Cardiac muscle cell (in vitro differentiated cells and primary cell): ENCODE results near the gene SLIT3. TPM values are rescaled to one million over a fixed set of nuclear protein-coding genes. Genes with fewer than 3 reads are reported as not detected.

Experiments
- DNase-seq, 2 donors: peaks; one replicate each; pipeline versions ENCODE4 v3.0.0 to v3.0.0-alpha.2; 2010 to 2017; ENCODE audit warnings: low read depth in 1 of 2, low spot score in 1 of 2
- H3K27ac ChIP-seq: fragments of 200-600 bp; sonication (generic); 2 replicates; pipeline ENCODE4 v1.5.1; 2016
- H3K27me3 ChIP-seq: fragments of 200-600 bp; sonication (generic); 2 replicates; pipeline ENCODE4 v1.6.0; 2016; ENCODE audit warnings: control low read depth
- H3K36me3 ChIP-seq: fragments of 200-600 bp; sonication (generic); 2 replicates; pipeline ENCODE4 v1.5.1; 2016; ENCODE audit warnings: control low read depth
- H3K4me1 ChIP-seq: fragments of 200-600 bp; sonication (generic); 2 replicates; pipeline ENCODE4 v1.8.1; 2017; ENCODE audit warnings: low read depth, mild to moderate bottlenecking, mixed run types
- H3K4me3 ChIP-seq: fragments of 200-600 bp; sonication (generic); 2 replicates; pipeline ENCODE4 v1.5.1; 2016; ENCODE audit warnings: mild to moderate bottlenecking
- H3K9me3 ChIP-seq: fragments of 200-600 bp; sonication (generic); 2 replicates; pipeline ENCODE4 v1.5.1; 2017; ENCODE audit warnings: low read depth, mild to moderate bottlenecking, control low read depth
- polyA plus RNA-seq: library from polyadenylated mRNA; unstranded; fragments of >200 nt; fragmentation: Nextera tagmentation; extraction: Ambion mirVana; gene quantifications from 2 replicates; pipeline ENCODE4 v1.2.1, GENCODE V29; 2016
- total RNA-seq: library from RNA; depleted of rRNA; stranded (reverse); fragments of >200 nt; gene quantifications from 2 replicates; pipeline ENCODE4 v1.2.3, GENCODE V29; 2016
- TF ChIP-seq, protein P1 (sequence below): IDR thresholded peaks from 2 replicates; pipeline ENCODE4 v1.5.1; 2012; ENCODE audit warnings: low read depth, mild to moderate bottlenecking, low read length

The SLIT3 gene
- total and polyA plus RNA-seq, 2 experiments from 2014 or later: 50.7 to 111 TPM

GRCh38 chr5:168701641-168702040 lies 599.3 kb downstream of the SLIT3 start:
- DNase-seq: no peak
- Histone ChIP-seq H3K9me3 (no peaks in the 10 kb centered on the region), H3K36me3 (peaks cover 2% of the 10 kb centered on the region), H3K4me1 (peaks cover 6% of the 10 kb centered on the region), H3K4me3 (no peak overlapping the region), H3K27ac (no peak overlapping the region), H3K27me3 (no peaks in the 10 kb centered on the region)
- TF ChIP-seq, protein P1, sequence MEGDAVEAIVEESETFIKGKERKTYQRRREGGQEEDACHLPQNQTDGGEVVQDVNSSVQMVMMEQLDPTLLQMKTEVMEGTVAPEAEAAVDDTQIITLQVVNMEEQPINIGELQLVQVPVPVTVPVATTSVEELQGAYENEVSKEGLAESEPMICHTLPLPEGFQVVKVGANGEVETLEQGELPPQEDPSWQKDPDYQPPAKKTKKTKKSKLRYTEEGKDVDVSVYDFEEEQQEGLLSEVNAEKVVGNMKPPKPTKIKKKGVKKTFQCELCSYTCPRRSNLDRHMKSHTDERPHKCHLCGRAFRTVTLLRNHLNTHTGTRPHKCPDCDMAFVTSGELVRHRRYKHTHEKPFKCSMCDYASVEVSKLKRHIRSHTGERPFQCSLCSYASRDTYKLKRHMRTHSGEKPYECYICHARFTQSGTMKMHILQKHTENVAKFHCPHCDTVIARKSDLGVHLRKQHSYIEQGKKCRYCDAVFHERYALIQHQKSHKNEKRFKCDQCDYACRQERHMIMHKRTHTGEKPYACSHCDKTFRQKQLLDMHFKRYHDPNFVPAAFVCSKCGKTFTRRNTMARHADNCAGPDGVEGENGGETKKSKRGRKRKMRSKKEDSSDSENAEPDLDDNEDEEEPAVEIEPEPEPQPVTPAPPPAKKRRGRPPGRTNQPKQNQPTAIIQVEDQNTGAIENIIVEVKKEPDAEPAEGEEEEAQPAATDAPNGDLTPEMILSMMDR: no peak

GRCh38 chr5:168699002-168699401 lies 601.9 kb downstream of the SLIT3 start:
- Histone ChIP-seq H3K36me3 (peaks cover 6% of the 10 kb centered on the region), H3K27ac (no peak overlapping the region), H3K27me3 (no peaks in the 10 kb centered on the region), H3K4me1 (peaks cover 6% of the 10 kb centered on the region), H3K9me3 (no peaks in the 10 kb centered on the region), H3K4me3 (no peak overlapping the region)
- TF ChIP-seq, protein P1: no peak
- DNase-seq: no peak

GRCh38 chr5:168697034-168697720 lies 603.8 kb downstream of the SLIT3 start:
- Histone ChIP-seq H3K4me3 (no peak overlapping the region), H3K27me3 (no peaks in the 10 kb centered on the region), H3K9me3 (no peaks in the 10 kb centered on the region), H3K36me3 (peaks cover 6% of the 10 kb centered on the region), H3K27ac (no peak overlapping the region), H3K4me1 (peaks cover 6% of the 10 kb centered on the region)
- TF ChIP-seq, protein P1: no peak
- no peak for DNase-seq

DNA sequence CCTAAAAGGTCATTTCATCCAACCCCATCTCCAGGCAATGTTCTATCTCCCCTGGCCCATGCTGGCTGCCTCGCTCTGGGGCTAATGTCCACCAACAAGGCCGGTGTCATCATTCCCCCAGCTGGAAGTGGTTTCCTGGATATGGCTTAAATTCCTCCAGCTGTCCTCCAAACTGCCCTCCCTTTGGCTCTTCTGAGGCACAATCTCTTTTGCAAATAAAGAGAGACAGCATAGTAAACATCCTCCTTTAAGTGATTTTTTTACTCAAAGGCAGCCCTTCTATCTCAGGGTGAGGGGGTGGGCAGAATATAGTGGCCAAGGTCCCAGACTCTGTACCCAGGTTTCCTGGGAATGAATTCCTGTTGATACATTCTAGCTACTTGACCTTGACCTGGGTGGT lies 604.3 kb downstream of the SLIT3 start:
- Histone ChIP-seq H3K27ac (no peak overlapping the region), H3K4me1 (peaks cover 6% of the 10 kb centered on the region), H3K36me3 (peaks cover 6% of the 10 kb centered on the region), H3K4me3 (no peak overlapping the region), H3K27me3 (no peaks in the 10 kb centered on the region), H3K9me3 (no peaks in the 10 kb centered on the region)
- DNase-seq: peak in 1 of 2 donors; percentile 30
- TF ChIP-seq, protein P1: no peak

DNA sequence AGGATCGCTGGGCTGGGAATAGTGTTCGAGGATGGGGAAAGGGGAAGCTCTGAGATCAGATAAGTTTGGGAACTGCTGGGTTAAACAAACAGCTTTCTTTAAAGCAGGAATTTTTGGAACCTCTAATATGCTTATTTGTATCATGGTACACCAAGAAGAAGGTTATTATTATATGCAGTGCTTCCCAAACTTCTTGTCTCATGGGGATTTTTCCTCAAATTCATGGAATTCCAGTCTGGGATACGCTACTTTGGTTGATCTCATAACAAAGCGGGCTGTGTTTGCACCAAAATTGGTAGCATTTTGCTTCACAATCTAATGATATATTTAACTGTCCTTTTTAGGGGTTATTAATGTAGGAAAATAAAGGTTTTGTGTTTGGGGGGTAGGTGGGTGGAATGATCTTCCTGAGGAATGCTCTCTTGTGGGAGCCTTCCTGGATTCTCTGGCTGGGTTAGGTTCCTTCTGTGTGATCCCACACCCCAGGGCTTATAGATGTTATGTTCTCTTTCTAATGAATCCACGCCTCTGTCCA lies 605.6 kb downstream of the SLIT3 start:
- no peak overlapping the region for H3K27ac ChIP-seq
- H3K4me3 ChIP-seq: no peak overlapping the region
- H3K27me3 ChIP-seq: no peaks in the 10 kb centered on the region
- H3K36me3 ChIP-seq: peaks cover 6% of the 10 kb centered on the region
- TF ChIP-seq, protein P1: no peak
- H3K9me3 ChIP-seq: no peaks in the 10 kb centered on the region
- H3K4me1 ChIP-seq: no peaks in the 10 kb centered on the region
- DNase-seq: no peak
